Lung (tissue), 12 donors: ENCODE data around the gene WFS1. TPM values are rescaled to one million over a fixed set of nuclear protein-coding genes. Genes with fewer than 3 reads are reported as not detected.
A peak's percentile ranks its signal among the peaks of the same experiment; 100 is the strongest.

ENCODE experiments used
- ATAC-seq: fragments of 200-7000 bp; cut with Tn5 transposase; one replicate; pipeline ENCODE4 v1.9.1; 2020; ENCODE audit warnings: moderate number of reproducible peaks; ENCODE audit not compliant: insufficient read depth, low FRiP score
- DNase-seq, 3 donors: peaks; one replicate each; pipeline ENCODE4 v3.0.0-alpha.2; 2013 to 2017
- H3K27ac ChIP-seq, 2 donors: one replicate each; pipeline ENCODE4 v1.5.1; 2013; ENCODE audit warnings: mild to moderate bottlenecking in 2 of 2, moderate library complexity in 2 of 2, control low read depth in 1 of 2, inconsistent platforms in 1 of 2, low read depth in 1 of 2, low read length in 1 of 2
- H3K27me3 ChIP-seq, 3 donors: one replicate each; pipeline ENCODE4 v1.5.1; 2013; ENCODE audit warnings: low read length in 2 of 3; ENCODE audit not compliant: control insufficient read depth in 3 of 3, insufficient read depth in 3 of 3
- H3K36me3 ChIP-seq, 4 donors: one replicate each; pipeline ENCODE4 v1.5.1; 2013; ENCODE audit warnings: low read length in 4 of 4, mild to moderate bottlenecking in 1 of 4, moderate library complexity in 1 of 4; ENCODE audit not compliant: control insufficient read depth in 4 of 4, insufficient read depth in 4 of 4
- H3K4me1 ChIP-seq, 5 donors: one replicate each; pipeline ENCODE4 v1.5.1; 2013; ENCODE audit warnings: low read length in 5 of 5, mild to moderate bottlenecking in 2 of 5, moderate library complexity in 1 of 5; ENCODE audit not compliant: control insufficient read depth in 5 of 5, insufficient read depth in 5 of 5
- H3K4me3 ChIP-seq: one replicate; pipeline ENCODE4 v1.5.1; 2013; ENCODE audit warnings: mild to moderate bottlenecking, control low read depth, moderate library complexity
- H3K9ac ChIP-seq, 2 donors: one replicate each; pipeline ENCODE4 v1.5.1; 2013; ENCODE audit warnings: low read length in 2 of 2, control low read depth in 1 of 2; ENCODE audit not compliant: insufficient read depth in 1 of 2
- H3K9me3 ChIP-seq, 4 donors: one replicate each; pipeline ENCODE4 v1.5.1; 2013; ENCODE audit warnings: low read length in 3 of 4, mild to moderate bottlenecking in 1 of 4, moderate library complexity in 1 of 4; ENCODE audit not compliant: control insufficient read depth in 4 of 4, insufficient read depth in 3 of 4
- WGBS, 2 donors: extraction: QIAGEN DNeasy Blood & Tissue Kit; methylation state at CpG; one replicate each; pipeline ENCODE4 v1.1.7; 2013; 5-methylcytosine and 5-hydroxymethylcytosine counted together
- polyA plus RNA-seq, 2 donors: library from polyadenylated mRNA; stranded (reverse); fragments of 200-250 nt; gene quantifications; one replicate each; pipeline ENCODE4 v1.2.1, GENCODE V29; 2013
- total RNA-seq, 2 donors: library from RNA; depleted of rRNA in 1 of 2; stranded (reverse); fragments of >200 nt in 1 of 2; gene quantifications; one replicate each; pipeline ENCODE4 v1.2.1, GENCODE V29; 2014 to 2021
- TF ChIP-seq, protein P1 (sequence below): IDR thresholded peaks from 2 replicates; pipeline ENCODE4 v1.5.1; 2012; ENCODE audit warnings: mild to moderate bottlenecking; ENCODE audit errors: control extremely low read depth, extremely low read depth
- donor health status: control.
- donor health status: control.
- donor health status: Bipolar disorder and iron deficiency.
- donor health status: healthy.
- donor health status: DM: yes; HTN: yes; CAD: no.

WFS1 gene
- total and polyA plus RNA-seq, 4 donors = 26.5 to 76.0 (median 30.2) TPM

DNA sequence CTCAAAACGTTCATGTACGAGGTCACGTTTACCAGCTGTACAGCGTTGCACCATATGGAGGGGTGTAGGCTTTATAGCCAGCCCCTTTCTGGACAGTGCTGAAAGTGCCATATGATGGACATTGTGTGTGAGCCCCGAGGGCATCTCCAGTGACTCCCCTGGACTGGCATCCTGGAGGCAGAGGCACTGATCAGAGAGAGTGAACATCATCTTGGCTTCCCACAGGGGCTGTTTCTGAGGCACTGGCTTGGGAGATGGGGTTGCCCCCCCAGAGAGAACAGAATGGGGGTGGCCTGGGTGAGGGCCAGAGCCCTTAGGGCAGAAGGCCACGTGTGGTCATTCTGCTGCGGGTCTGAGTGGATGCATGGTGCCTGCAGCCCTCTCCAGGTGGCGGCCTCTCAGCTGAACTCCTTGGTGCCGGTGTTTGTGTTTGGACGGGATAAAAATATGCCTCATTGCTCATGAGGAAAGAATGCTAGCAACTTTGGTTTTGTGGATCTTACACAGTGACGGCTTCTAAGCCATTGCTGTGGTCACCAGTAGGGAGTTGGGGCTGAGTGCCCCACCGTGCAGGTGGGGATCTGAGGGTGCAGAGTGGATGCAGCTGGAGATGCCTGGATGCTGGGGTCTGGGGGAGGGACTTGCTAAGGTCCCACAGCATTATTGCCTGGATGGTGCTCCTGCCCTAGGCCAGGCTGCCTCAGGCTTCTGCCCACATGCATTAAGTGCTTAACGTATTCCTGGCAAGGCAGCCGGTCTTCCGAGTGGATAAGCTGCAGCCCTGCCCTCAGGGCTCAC is 3.4 kb downstream of the WFS1 start:
- H3K4me3 ChIP-seq = no peak overlapping the region

GRCh38 chr4:6273661-6273990 is 4.0 kb downstream of the WFS1 start:
- H3K4me1 ChIP-seq = peaks cover 11 to 84% (median 44%) of the 10 kb centered on the region in 5 donors
- H3K9ac ChIP-seq = no peak overlapping the region
- peak overlapping the region in 1 of 2 donors; percentile 89 for H3K27ac ChIP-seq
- DNase-seq (no peak), ATAC-seq (no peak)
- TF ChIP-seq, protein P1, sequence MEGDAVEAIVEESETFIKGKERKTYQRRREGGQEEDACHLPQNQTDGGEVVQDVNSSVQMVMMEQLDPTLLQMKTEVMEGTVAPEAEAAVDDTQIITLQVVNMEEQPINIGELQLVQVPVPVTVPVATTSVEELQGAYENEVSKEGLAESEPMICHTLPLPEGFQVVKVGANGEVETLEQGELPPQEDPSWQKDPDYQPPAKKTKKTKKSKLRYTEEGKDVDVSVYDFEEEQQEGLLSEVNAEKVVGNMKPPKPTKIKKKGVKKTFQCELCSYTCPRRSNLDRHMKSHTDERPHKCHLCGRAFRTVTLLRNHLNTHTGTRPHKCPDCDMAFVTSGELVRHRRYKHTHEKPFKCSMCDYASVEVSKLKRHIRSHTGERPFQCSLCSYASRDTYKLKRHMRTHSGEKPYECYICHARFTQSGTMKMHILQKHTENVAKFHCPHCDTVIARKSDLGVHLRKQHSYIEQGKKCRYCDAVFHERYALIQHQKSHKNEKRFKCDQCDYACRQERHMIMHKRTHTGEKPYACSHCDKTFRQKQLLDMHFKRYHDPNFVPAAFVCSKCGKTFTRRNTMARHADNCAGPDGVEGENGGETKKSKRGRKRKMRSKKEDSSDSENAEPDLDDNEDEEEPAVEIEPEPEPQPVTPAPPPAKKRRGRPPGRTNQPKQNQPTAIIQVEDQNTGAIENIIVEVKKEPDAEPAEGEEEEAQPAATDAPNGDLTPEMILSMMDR = no peak
- no peaks in the 10 kb centered on the region for H3K9me3 ChIP-seq
- WGBS, 2 donors = 52 to 64% methylated on average over 1 of the region's 1 CpG
- no peak overlapping the region for H3K4me3 ChIP-seq
- H3K36me3 ChIP-seq = peaks cover 0 to 8% (median 2%) of the 10 kb centered on the region in 4 donors
- H3K27me3 ChIP-seq = no peaks in the 10 kb centered on the region

More for the DNA sequence above, 3.4 kb downstream of the WFS1 start:
- DNase-seq = peak; percentile 40 to 68 (median 51)
- no peak for ATAC-seq
- 52 to 71% methylated on average over 15 of the region's 15 CpGs for WGBS, 2 donors
- Histone ChIP-seq H3K36me3 (peaks cover 0 to 5% (median 2%) of the 10 kb centered on the region in 4 donors), H3K27me3 (no peaks in the 10 kb centered on the region), H3K9ac (no peak overlapping the region), H3K27ac (peak overlapping the region in 1 of 2 donors; percentile 89), H3K9me3 (no peaks in the 10 kb centered on the region), H3K4me1 (peaks cover 11 to 78% (median 39%) of the 10 kb centered on the region in 5 donors)
- TF ChIP-seq, protein P1 = no peak

GRCh38 chr4:6275351-6275750 is 5.7 kb downstream of the WFS1 start:
- no peak overlapping the region for H3K4me3 ChIP-seq
- no peak overlapping the region for H3K9ac ChIP-seq
- ATAC-seq (no peak), DNase-seq (no peak)
- TF ChIP-seq, protein P1 = no peak
- no peaks in the 10 kb centered on the region for H3K27me3 ChIP-seq
- no peaks in the 10 kb centered on the region for H3K9me3 ChIP-seq
- peaks cover 0 to 11% (median 2%) of the 10 kb centered on the region in 4 donors for H3K36me3 ChIP-seq
- WGBS, 2 donors = 87 to 90% methylated on average over 10 of the region's 10 CpGs
- H3K4me1 ChIP-seq = peaks cover 11 to 88% (median 53%) of the 10 kb centered on the region in 5 donors
- H3K27ac ChIP-seq = peak overlapping the region in 1 of 2 donors; percentile 62
